HG02678 (cell line): Measurements from ENCODE around the gene UMAD1.
A peak's percentile ranks its signal among the peaks of the same experiment; 100 is the strongest.

Experiments
- ATAC-seq: cut with Tn5 transposase; IDR thresholded peaks from one replicate; pipeline ENCODE4 v1.9.1; 2021; ENCODE audit warnings: mild to moderate bottlenecking, moderate library complexity; ENCODE audit not compliant: unreplicated experiment

The UMAD1 gene

DNA sequence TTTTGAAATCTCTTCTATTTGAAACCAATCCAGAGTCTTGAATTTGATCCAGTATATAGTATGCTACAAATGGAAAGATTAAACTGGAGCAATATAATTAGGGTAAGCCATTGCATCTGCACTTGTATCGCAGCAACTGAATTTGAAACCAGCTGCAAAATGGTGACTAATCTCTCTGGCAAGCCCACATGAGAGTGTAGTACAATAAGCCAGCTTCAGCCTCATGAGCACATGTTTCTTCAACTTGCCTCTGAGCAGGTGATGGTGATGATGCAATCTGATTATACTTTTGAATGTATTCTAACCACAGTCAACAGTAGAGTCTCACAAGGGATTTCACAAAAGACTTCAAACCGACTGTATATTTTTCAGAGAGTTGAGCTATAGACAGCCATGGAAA is 78.7 kb downstream of the UMAD1 start:
- peak; percentile 96 for ATAC-seq

DNA sequence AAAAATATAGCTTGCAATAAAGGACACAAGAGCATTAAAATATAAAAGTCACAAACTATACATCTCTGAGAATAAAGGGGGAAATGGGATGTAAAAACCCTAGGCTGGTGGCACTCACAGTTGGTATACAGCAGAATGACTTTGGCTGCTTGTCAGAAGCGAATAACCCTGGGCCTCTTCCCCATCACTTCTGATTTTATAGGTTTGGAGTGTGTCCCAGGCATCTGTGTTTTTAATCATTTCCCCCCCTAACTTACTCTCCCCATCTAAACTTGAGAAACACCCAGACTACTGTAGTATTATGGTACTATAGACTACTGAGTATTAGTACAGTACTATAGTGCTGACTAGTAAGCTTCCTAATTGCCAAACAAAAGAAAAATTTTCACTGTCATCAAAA is 79.6 kb downstream of the UMAD1 start:
- no peak for ATAC-seq

GRCh38 chr7:7720750-7721621 is 80.4 kb downstream of the UMAD1 start:
- ATAC-seq: no peak

- ATAC-seq: no peak
These were observed 91.2 kb downstream of the UMAD1 start for GRCh38 chr7:7731732-7732131.

DNA sequence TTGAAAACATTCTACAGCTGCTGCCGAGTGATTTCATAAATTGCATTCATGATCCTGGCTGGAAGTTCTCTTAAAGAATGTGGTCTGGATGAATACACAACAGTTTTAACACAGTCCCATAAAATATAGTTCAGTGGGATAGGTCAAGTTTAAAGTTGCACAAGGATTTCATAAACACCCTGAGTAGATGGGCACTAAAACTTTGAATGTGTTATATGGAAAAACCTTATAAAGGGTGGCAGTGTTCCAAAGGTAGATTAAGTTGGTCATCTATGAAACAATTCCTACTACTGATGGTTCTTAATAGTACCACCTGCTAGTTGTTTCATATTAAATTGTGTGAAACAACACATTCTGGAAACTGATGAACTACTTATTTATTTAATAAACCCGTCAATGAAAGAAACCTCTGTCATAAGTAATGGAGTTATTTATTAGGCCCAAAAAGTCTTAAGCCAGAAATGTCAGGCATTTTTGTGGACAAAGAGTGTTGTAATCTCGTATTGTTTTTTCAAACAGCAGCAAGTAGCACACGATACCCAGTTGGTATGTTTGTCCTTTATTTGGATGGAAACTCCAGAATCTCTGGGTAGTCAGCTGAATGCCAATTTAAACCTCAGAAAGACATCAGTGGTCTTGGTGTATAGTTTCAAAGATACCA is 92.2 kb downstream of the UMAD1 start:
- ATAC-seq: no peak

- ATAC-seq: no peak
These were observed 96.1 kb downstream of the UMAD1 start for GRCh38 chr7:7736671-7737070.

DNA sequence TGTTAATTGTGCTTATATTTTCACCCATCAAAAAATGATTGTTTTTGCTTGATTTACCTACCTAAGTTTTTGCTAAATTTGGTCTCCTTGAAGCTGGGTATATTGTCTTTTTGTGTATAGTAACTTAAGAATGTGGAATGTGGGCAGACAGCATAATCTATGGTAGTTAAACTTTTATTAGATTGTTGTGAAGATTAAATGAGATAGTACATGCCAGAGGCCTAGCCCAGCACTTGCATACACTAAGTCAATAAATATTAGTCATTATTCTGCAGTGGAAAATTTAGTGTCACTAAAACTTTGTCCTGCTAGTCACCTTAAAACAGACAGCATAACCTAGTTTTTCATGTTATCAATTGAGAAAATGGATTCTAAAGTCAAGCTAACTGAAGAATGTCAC is 97.1 kb downstream of the UMAD1 start:
- ATAC-seq: no peak

GRCh38 chr7:7738177-7738576 is 97.6 kb downstream of the UMAD1 start:
- no peak for ATAC-seq

DNA sequence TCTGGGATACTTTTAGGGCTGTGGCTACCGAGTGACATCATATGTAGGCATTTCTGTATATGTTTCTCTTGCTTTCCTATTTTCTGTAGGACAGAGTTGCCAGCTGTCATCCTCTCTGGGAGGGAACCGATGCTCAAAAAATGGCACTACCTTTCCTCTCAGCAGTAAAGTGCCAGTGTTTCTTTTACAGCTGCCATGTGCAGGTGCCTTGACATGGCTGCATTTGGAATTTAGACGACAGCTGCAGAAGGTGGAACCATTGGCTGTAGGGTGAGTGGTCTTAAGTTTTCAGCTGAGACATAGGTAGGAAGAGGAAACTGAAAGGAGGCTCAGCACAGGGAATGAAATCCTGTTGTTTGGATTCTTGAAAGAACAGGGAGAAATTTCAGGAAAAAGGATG is 98.1 kb downstream of the UMAD1 start:
- ATAC-seq: no peak

DNA sequence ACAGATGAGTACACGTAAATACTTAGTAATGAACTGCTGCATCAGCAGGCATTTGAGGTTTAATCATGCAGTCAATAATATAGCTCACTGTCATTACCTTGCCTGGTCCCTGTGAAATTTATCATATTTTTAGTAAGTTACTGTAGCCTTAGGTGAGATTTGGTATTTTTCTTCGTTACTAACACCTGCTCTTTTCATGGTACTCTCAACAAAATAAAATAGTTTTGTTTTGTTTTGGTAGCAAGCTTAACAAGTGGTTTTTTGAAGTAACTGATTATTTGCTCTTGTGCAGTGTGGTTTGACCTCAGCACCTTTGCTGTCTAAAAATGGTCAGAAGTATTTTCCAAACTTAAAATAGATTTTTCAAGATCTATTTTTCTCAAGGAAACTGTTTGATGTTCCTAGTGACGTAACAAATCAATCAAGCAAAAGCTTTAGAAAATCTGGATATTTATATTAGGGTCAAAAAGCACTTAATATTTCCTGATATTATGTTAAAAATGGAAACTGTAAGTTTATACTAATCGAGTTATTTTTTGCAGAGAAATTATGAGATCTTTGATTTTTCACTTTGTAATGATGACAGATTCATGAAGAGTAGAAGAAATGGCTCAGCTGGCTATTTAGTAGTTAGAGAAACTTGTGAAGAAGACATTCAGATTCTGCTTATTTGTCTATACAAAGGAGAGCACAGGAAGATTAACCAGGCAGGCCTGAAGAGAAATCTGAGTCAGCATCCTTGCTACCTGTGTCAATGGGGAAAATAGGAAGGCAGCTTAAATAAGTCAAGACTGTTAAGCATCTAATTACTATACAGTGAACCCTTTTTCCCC is 98.9 kb downstream of the UMAD1 start:
- ATAC-seq: peak; percentile 76

GRCh38 chr7:7740037-7740355 is 99.4 kb downstream of the UMAD1 start:
- ATAC-seq: peak; percentile 27

DNA sequence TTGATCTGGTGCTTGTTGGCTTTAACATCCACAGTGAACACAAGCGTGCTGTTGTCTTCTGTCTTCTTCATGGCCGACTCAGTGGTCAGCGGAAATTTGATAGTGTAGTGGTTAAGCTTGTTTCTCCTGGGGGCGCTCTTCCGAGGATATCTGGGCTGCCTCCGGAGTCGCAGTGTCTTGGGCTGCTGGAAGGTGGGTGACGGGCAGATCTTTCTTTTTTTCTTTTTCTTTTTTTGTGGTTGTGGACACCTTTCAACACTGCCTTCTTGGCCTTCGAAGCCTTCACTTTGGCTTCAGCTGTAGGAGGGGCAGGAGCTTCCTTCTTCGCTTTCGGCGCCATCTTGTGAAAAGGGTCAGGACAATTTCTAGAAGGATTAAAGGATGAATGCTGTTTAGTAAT is 101.7 kb downstream of the UMAD1 start:
- ATAC-seq: no peak

GRCh38 chr7:7745258-7745657 is 104.7 kb downstream of the UMAD1 start:
- no peak for ATAC-seq

- no peak for ATAC-seq
These were observed 105.4 kb downstream of the UMAD1 start for GRCh38 chr7:7745966-7746365.

GRCh38 chr7:7746458-7746857 is 105.9 kb downstream of the UMAD1 start:
- no peak for ATAC-seq

DNA sequence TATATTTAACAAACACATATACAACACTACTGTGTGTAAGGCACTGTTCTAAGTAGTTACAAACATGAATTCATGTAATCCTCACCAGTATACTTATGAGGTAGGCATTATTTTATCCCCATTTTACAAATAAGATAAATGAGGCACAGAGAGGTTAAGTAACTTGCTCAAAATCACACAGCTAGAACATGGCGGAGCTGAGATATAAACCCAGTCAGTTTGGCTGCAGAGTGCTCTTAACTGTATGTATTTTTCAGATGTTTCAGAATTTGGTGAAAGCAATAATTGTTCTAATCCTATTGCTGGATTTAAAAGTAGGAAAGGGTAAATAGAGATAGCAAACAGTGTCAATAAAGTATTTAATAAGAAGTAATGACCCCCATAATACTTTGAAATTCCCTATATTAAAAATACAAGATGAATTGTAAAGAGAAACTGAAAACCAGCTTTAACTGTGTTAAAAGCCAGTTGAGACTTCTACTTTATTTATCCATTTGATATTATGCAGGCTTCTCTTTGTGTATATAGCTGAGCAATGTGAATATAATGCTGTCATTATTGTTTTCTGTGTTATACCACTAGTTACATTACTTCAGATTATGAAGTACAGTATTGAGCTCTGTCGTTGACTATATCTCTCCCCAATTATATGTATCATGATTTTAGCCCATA is 110.2 kb downstream of the UMAD1 start:
- ATAC-seq: no peak

DNA sequence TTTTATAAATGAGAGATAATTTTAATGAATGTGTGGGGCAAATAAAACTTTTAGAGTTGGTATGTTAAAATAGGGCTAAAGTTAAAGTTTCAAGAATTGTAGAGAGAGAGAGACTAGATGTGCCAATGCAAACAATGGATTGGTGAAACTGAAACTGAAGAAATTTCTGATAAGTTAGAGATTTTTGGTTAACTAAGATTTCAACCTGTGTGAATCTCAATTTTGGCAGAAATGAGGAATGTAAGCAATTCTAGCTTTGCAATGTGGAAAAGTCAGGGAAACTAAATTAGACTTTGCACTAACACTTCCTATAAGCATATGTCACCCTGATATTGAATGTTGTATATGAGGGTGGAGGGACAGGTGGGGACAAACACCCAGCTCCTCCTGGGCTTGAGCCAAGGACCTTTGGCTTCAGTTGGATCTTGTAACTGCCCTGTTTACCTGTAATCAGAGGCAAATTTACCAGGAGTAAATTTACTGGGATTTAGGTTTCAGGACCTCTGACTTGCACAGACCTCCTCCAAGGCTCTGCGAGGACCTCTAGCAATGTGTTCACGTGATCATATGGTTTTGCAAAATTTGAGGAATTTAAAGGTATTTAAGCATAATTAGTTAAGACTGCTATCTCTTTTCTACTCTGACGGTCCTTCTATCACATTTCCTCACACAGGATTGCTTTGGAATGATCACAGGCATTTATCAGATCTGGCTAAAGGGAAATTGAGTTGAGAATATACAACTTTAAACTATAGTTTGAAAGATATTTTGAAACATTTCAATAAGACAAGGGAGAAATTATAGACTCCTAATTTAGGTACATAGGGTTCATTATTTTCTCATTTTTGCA is 110.9 kb downstream of the UMAD1 start:
- no peak for ATAC-seq

GRCh38 chr7:7756577-7756976 is 116.0 kb downstream of the UMAD1 start:
- no peak for ATAC-seq

- no peak for ATAC-seq
These were observed 117.0 kb downstream of the UMAD1 start for GRCh38 chr7:7757576-7757975.

- ATAC-seq: no peak
These were observed 120.9 kb downstream of the UMAD1 start for GRCh38 chr7:7761340-7761973.
